Adrenal gland (tissue), 12 donors: ENCODE results near the gene RFX8. TPM values are rescaled to one million over a fixed set of nuclear protein-coding genes. Genes with fewer than 3 reads are reported as not detected.

Experiments
- DNase-seq, 7 donors: peaks; one replicate each; pipeline ENCODE4 v3.0.0-alpha.2; 2019 to 2020
- H3K27ac ChIP-seq, 5 donors: fragments of 200-600 bp; sonication (generic) in 4 of 5; 1 replicate in 3 of 5; 2 replicates in 2 of 5; pipeline versions ENCODE4 v1.5.1 to v1.8.0; 2016 to 2020; ENCODE audit warnings: mild to moderate bottlenecking in 1 of 5
- H3K27me3 ChIP-seq: fragments of 200-600 bp; 2 replicates; pipeline ENCODE4 v1.8.0; 2021
- H3K36me3 ChIP-seq, 2 donors: fragments of 200-600 bp; replicated peaks in 1 of 2; 1 replicate in 1 of 2; 2 replicates in 1 of 2; pipeline versions ENCODE4 v1.5.1 to v1.8.0; 2018 to 2022
- H3K4me1 ChIP-seq, 2 donors: fragments of 200-600 bp; replicated peaks in 1 of 2; 1 replicate in 1 of 2; 2 replicates in 1 of 2; pipeline versions ENCODE4 v1.5.1 to v1.8.0; 2018 to 2021
- H3K4me3 ChIP-seq, 4 donors: fragments of 200-600 bp; sonication (generic) in 3 of 4; one replicate each; pipeline ENCODE4 v1.5.1; 2016 to 2018
- H3K9me3 ChIP-seq, 3 donors: fragments of 200-600 bp; sonication (generic) in 1 of 3; replicated peaks in 1 of 3; 1 replicate in 2 of 3; 2 replicates in 1 of 3; pipeline versions ENCODE4 v1.5.1 to v1.8.0; 2016 to 2021
- CTCF ChIP-seq, 6 experiments: fragments of 450-650 bp in 4 of 6; fragments of 200-600 bp in 2 of 6; sonication (generic) in 1 of 6; IDR thresholded peaks; 1 replicate in 5 of 6; 2 replicates in 1 of 6; pipeline versions ENCODE4 v1.5.1 to v1.8.0; 2016 to 2021; ENCODE audit warnings: antibody characterized with exemption in 6 of 6, mild to moderate bottlenecking in 2 of 6, moderate library complexity in 1 of 6
- POLR2A ChIP-seq, 2 donors: fragments of 450-650 bp; IDR thresholded peaks; one replicate each; pipeline ENCODE4 v1.6.1; 2017; ENCODE audit warnings: antibody characterized with exemption in 2 of 2, mild to moderate bottlenecking in 2 of 2, moderate library complexity in 1 of 2
- WGBS, 4 donors: extraction: QIAGEN DNeasy Blood & Tissue Kit in 2 of 4; methylation state at CpG; one replicate each; pipeline versions ENCODE4 v1.1.5 to v1.1.7; 2013 to 2017; 5-methylcytosine and 5-hydroxymethylcytosine counted together
- intact Hi-C, 2 donors: fragments of 100-400 bp; cut with DNase I; formaldehyde crosslinking; loops; one replicate each; pipeline versions ENCODE4 v1.14.1 to v1.15.0; 2022 to 2023
- polyA plus RNA-seq, 3 donors: library from polyadenylated mRNA; stranded (reverse); fragments of 200-250 nt in 2 of 3; fragments of 350-450 nt in 1 of 3; fragmentation: Illumina TruSeq in 1 of 3; extraction: RNeasy Lipid Tissue Mini Kit (QIAGEN cat#74804) in 1 of 3; gene quantifications; one replicate each; pipeline ENCODE4 v1.2.3, GENCODE V29; 2013 to 2014
- total RNA-seq, 9 donors: library from RNA; depleted of rRNA in 4 of 9; stranded (reverse); fragments of >200 nt in 4 of 9; fragments of 120-200 nt in 1 of 9; fragmentation: NEBNext Ultra II Directional in 1 of 9; extraction: Animal tissue kit (Norgen Biotek cat#: 25700) in 1 of 9; gene quantifications; one replicate each; pipeline versions ENCODE4 v1.1.0 to v1.2.4, GENCODE V29; 2013 to 2023
- donor health status: healthy with polysubstance abuse.
- donor health status: Bipolar disorder and iron deficiency.
- donor health status: DM: yes; HTN: yes; CAD: no.
- donor health status: DM: no; HTN: no; CAD: no.
- donor health status: DM: no; HTN: no; CAD: no.
- donor health status: DM: yes; HTN: yes; CAD: no.

RFX8 gene
- total and polyA plus RNA-seq, 12 donors = 0.14 to 21.8 (median 0.74) TPM; not detected in 4

GRCh38 chr2:101409699-101410098 lies 65.2 kb downstream of the RFX8 start:
- no peak overlapping the region for H3K4me3 ChIP-seq
- H3K36me3 ChIP-seq = no peaks in the 10 kb centered on the region
- 91 to 96% (median 94%) methylated on average over 3 to 5 of the region's 5 CpGs for WGBS, 4 donors
- no peaks in the 10 kb centered on the region for H3K4me1 ChIP-seq
- intact Hi-C loops = loop anchor here (10.0 kb wide), 2 partner anchors 285 to 435 kb away; partner anchors contain the start of gene MAP4K4 (in 1 of the 2)
- no peaks in the 10 kb centered on the region for H3K9me3 ChIP-seq
- DNase-seq = no peak
- H3K27me3 ChIP-seq = no peaks in the 10 kb centered on the region
- no peak overlapping the region for H3K27ac ChIP-seq
- TF ChIP-seq POLR2A (IDR thresholded peaks at IDR 0.05) = no peak
- no peak for TF ChIP-seq CTCF (IDR thresholded peaks at IDR 0.05)

DNA sequence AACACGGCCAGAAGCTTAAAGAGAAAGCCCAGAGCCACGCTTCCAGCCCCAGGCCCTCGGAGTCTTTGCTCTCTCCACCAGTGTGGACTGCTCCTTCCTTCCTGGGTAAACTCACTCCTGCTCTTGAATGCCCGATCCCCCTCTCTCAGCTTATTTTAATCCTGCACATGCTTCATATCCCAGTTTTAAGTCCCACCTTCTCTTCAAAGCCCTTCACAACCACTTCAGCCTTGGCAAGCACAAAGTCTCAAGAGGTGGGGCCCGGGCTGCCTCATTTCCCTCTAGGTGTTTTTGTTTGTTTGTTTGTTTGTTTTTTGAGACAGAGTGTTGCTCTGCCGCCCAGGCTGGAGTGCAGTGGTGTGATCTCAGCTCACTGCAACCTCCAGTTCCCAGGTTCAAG lies 66.0 kb downstream of the RFX8 start:
- intact Hi-C loops = no loop called here
- Histone ChIP-seq H3K27ac (no peak overlapping the region), H3K27me3 (no peaks in the 10 kb centered on the region), H3K4me3 (no peak overlapping the region), H3K36me3 (no peaks in the 10 kb centered on the region), H3K4me1 (no peaks in the 10 kb centered on the region), H3K9me3 (no peaks in the 10 kb centered on the region)
- 73 to 88% (median 85%) methylated on average over 6 of the region's 6 CpGs for WGBS, 4 donors
- DNase-seq = no peak
- no peak for TF ChIP-seq POLR2A (IDR thresholded peaks at IDR 0.05)
- no peak for TF ChIP-seq CTCF (IDR thresholded peaks at IDR 0.05)

GRCh38 chr2:101405351-101405899 lies 69.5 kb downstream of the RFX8 start:
- intact Hi-C loops = no loop called here
- DNase-seq = no peak
- H3K9me3 ChIP-seq = no peaks in the 10 kb centered on the region
- H3K4me3 ChIP-seq = no peak overlapping the region
- H3K27me3 ChIP-seq = no peaks in the 10 kb centered on the region
- no peaks in the 10 kb centered on the region for H3K4me1 ChIP-seq
- no peaks in the 10 kb centered on the region for H3K36me3 ChIP-seq
- no peak for TF ChIP-seq POLR2A (IDR thresholded peaks at IDR 0.05)
- no peak for TF ChIP-seq CTCF (IDR thresholded peaks at IDR 0.05)
- 49 to 52% (median 51%) methylated on average over 7 of the region's 7 CpGs for WGBS, 4 donors
- H3K27ac ChIP-seq = no peak overlapping the region

GRCh38 chr2:101403745-101404144 lies 71.2 kb downstream of the RFX8 start:
- intact Hi-C loops = no loop called here
- no peaks in the 10 kb centered on the region for H3K9me3 ChIP-seq
- WGBS, 4 donors = 88 to 100% (median 98%) methylated on average over 1 of the region's 1 CpG
- H3K4me1 ChIP-seq = no peaks in the 10 kb centered on the region
- H3K36me3 ChIP-seq = no peaks in the 10 kb centered on the region
- no peak for DNase-seq
- H3K27ac ChIP-seq = no peak overlapping the region
- TF ChIP-seq CTCF (IDR thresholded peaks at IDR 0.05) = no peak
- TF ChIP-seq POLR2A (IDR thresholded peaks at IDR 0.05) = no peak
- no peak overlapping the region for H3K4me3 ChIP-seq
- H3K27me3 ChIP-seq = no peaks in the 10 kb centered on the region
